GM21619 (cell line): ENCODE data around the gene POLH.
"Not testable (repeated sequence)": the region's sequence is repeated elsewhere in the genome, so short reads cannot be mapped to it uniquely, and the experiment has no call there.

Experiments used
- ATAC-seq: cut with Tn5 transposase; IDR thresholded peaks from one replicate; pipeline ENCODE4 v1.9.1; 2021; ENCODE audit not compliant: unreplicated experiment

Gene POLH

GRCh38 chr6:43575772-43576551, at the start of gene POLH, which contains the start of gene XPO5:
TSS of gene POLH (plus strand) at chr6:43576185. CDS start at chr6:43582320, 6,135 bp downstream.
TSS of gene XPO5 (minus strand) at chr6:43576038. CDS start at chr6:43575864, 174 bp downstream.
- ATAC-seq = peak; percentile 85

- ATAC-seq = no peak
These were observed 43.8 kb upstream of the POLH start for GRCh38 chr6:43532201-43532600.

GRCh38 chr6:43538986-43539385, 37.0 kb upstream of the POLH start:
- ATAC-seq = not testable (repeated sequence)

DNA sequence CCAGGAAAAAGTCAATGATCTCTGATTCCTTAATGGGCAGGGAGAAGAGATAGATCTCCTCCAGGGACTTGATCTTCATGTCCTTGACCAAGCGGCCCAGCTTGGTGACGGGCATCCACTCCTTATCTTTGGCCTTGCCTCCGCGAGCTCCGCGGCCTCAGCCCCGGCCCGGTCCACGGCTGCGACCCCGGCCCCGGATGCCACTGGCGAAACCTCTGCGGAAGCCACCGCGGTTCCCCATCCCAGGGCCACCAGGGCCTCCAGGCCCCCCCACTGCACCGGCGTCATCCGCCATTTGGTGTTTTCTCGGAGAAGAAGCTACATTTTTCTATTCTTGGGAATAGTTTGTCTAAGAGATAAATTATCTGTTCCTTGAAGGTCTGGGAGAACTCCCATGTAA, 36.6 kb upstream of the POLH start:
- not testable (repeated sequence) for ATAC-seq

DNA sequence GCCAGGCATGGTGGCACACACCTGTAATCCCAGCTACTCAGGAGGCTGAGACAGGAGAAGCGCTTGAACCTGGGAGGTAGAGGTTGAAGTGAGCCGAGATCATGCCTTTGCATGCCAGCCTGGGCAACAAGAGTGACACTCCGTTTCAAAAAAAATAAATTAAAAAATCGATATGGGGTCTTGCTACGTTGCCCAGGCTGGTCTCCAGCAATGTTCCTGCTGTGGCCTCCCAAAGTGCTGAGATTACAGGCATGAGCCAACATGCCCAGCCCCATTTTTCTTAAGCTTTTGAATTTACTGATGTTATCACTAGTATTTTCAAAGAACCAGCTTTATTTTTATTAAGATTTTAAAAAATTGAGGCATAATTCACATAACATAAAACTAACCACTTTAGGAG, 35.5 kb upstream of the POLH start:
- no peak for ATAC-seq

GRCh38 chr6:43541774-43542471, 34.1 kb upstream of the POLH start:
- ATAC-seq = peak; percentile 64

GRCh38 chr6:43544461-43544860, 31.5 kb upstream of the POLH start:
- ATAC-seq = no peak

- ATAC-seq = no peak
These were observed 28.8 kb upstream of the POLH start for GRCh38 chr6:43547222-43547621.

DNA sequence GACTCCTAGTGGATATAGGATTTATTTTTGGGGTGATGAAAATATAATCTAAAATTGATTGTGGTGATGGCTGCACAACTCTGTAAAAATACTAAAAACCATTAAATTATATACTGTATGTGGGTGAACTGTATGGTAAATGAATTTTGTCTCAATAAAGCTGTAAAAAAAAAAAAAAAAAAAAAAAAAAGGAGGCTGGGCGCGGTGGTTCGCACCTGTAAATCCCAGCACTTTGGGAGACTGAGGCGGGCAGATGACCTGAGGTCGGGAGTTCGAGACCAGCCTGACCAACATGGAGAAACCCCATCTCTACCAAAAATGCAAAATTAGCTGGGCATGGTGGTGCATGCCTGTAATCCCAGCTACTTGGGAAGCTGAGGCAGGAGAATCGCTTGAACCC, 18.4 kb upstream of the POLH start:
- ATAC-seq = not testable (repeated sequence)

DNA sequence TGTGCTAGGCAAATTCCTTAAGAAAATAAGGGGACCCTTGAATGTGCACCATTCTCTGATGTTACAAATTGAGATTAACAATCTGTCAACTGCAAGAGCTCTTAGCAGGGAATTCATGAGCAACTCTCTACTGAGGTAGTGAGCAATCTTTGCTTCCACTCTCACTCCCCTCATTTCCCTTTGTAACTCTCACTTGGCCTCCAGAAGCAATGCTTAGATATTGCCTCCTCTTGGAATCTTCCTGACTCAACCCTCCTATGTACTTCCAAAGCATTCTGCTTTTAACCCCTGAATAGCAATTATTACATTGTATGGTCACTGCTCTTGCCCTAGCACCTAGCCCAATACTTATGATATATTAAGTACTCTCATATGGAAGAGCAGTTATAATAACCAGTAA, 16.7 kb upstream of the POLH start:
- no peak for ATAC-seq

DNA sequence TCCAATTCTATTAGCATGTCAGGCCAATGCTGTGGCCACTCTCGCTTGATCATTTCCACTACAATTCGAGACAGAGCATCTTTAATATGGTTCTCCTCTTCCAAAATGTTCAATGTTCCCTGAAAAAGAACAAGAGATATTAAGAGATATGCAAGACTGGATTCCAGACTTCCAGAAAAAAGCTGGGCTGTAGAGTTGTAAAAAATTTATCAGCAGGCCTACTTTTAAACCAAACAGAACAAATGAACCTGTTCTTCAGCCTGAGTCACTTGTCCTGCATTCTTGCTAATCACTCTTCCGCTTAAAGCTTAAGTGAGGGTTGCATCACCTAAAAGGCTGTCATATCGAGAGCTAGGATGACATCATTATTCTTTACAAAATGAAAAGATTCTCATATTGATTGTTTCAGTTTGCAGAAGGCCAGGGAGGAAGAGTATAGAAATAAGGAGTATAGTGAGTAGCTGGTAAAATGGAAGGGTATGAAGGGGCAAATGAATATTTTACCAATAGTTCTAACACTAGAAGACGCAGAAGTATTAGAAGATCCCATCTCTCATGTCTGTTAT, 5.0 kb upstream of the POLH start:
- no peak for ATAC-seq

DNA sequence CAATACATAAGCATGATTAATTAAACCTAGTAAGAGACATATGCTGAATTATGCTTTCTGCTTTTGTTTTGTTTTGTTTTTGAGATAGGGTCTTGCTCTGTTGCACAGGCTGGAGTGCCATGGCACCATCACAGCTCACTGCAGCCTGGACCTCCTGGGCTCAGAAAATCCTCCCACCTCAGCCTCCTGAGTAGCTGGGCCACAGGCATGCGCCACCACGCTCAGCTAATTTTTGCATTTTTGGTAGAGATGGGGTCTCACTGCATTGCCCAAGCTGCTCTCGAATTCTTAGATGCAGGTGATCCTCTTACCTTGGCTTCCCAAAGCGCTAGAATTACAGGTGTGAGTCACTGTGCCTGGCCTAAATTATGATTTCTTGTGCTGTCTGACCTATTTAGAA, 4.0 kb upstream of the POLH start:
- ATAC-seq = no peak

GRCh38 chr6:43575105-43575771, 747 bp upstream of the POLH start:
- no peak for ATAC-seq

DNA sequence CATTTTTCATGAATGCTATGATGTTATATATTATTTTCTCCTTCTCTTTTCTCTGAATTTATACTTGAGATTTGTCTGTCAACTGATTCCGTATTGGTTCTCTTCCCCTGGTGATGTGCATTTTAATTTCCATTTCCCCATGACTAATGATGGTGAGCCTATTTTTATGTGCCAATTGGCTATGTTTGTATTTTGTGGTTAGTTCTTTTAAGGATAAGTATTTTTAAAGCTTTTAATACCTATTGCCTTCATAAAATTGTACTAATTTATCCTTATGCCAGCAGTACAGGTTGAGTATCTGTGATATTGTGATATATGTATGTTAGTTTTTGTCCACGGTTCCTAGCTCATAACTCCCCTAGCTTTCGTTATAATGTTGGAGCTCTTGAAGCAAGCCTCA, 2.8 kb downstream of the POLH start:
- no peak for ATAC-seq

GRCh38 chr6:43579171-43579570, 3.2 kb downstream of the POLH start:
- no peak for ATAC-seq

- no peak for ATAC-seq
These were observed 6.9 kb downstream of the POLH start for GRCh38 chr6:43582911-43583310.

DNA sequence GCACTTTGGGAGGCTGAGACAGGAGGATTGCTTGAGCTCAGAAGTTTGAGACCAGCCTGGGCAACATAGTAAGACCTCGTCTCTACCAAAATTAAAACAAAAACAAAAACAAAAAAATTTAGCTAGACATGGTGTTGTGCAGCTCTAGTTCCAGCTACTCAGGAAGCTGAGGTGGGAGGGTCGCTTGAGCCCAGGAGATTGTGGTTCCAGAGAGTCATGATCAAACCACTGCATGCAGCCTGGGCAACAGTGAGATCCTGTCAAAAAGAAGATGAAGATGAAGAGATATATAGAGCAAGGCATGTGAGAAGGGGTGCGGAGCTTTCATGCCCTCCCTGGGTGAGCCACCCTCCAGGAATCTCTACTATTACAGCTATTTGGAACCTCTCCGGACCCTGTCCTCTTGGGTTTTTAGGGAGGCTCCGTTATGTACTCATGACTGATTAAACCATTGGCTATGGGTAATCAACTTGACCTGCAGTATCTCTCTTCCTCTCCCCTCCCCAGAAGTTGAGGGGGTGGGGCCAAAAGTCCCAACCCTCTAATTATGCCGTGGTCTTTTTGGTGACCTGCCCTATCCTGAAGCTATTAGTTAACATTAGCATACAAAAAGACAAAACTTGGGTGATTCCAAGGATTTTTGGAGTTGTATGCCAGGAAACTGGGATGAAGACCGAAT, 9.0 kb downstream of the POLH start:
- no peak for ATAC-seq

GRCh38 chr6:43588194-43588593, 12.2 kb downstream of the POLH start:
- ATAC-seq = no peak

DNA sequence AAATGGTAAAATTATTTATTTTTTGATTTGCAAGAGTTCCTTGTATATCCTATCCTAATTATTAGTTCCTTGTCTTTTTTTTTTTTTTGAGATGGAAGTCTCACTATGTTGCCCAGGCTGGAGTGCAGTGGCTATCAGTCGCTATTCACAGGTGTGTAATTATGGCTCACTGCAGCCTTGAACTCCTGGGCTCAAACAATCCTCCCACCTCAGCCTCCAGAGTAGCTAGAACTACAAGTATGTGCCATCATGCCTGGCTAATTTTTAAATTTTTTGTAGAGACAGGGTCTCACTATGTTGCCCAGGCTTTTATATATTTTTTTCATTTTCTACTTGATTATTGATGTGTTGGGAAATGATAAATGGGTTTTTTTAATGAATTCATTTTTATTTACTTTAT, 13.6 kb downstream of the POLH start:
- not testable (repeated sequence) for ATAC-seq

DNA sequence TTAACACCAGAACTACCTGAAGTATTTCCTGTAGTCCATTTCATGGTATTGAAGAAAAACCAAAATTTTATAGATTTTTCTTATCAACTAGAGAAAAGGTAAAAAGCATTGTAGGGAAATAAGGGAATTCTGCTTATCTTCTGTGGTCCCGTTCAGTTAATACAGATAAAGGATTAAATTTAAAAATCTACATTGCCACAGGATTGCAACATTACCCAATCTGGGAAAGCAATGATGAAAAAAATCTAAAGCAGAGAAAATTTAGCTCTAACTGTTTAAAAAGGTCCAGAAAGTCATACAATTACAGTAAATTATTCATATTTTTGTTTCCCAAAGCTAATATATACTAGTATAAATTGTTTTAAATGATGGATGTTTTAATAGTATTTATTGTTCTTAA, 18.0 kb downstream of the POLH start:
- ATAC-seq = no peak

- ATAC-seq = no peak
These were observed 24.6 kb downstream of the POLH start for GRCh38 chr6:43600595-43600994.
